Tibial nerve (tissue), 4 donors: Measurements from ENCODE around the gene PTPRB.

Experiments
- CTCF ChIP-seq, 5 experiments: fragments of 200-600 bp in 3 of 5; fragments of 450-650 bp in 2 of 5; sonication (generic) in 3 of 5; IDR thresholded peaks; one replicate each; pipeline ENCODE4 v1.5.1; 2016 to 2019; ENCODE audit warnings: antibody characterized with exemption in 5 of 5, mild to moderate bottlenecking in 3 of 5, moderate library complexity in 2 of 5
- EP300 ChIP-seq, 2 donors: sonication (generic); formaldehyde crosslinking; IDR thresholded peaks; one replicate each; pipeline ENCODE4 v1.6.1; 2017; ENCODE audit warnings: antibody characterized with exemption in 2 of 2, mild to moderate bottlenecking in 1 of 2
- POLR2A ChIP-seq, 2 donors: fragments of 450-650 bp; IDR thresholded peaks; one replicate each; pipeline ENCODE4 v1.6.1; 2017; ENCODE audit warnings: antibody characterized with exemption in 2 of 2, mild to moderate bottlenecking in 2 of 2, moderate library complexity in 2 of 2

- no peak for TF ChIP-seq CTCF (IDR thresholded peaks at IDR 0.05)
- no peak for TF ChIP-seq EP300 (IDR thresholded peaks at IDR 0.05)
- no peak for TF ChIP-seq POLR2A (IDR thresholded peaks at IDR 0.05)
These were observed 29.0 kb downstream of the PTPRB start for GRCh38 chr12:70608184-70608583.
